GM18870 (cell line): Measurements from ENCODE around the gene SOCS1.

ENCODE experiments used
- ATAC-seq: cut with Tn5 transposase; IDR thresholded peaks from one replicate; pipeline ENCODE4 v1.9.1; 2021; ENCODE audit warnings: moderate library complexity; ENCODE audit not compliant: unreplicated experiment

The SOCS1 gene

DNA sequence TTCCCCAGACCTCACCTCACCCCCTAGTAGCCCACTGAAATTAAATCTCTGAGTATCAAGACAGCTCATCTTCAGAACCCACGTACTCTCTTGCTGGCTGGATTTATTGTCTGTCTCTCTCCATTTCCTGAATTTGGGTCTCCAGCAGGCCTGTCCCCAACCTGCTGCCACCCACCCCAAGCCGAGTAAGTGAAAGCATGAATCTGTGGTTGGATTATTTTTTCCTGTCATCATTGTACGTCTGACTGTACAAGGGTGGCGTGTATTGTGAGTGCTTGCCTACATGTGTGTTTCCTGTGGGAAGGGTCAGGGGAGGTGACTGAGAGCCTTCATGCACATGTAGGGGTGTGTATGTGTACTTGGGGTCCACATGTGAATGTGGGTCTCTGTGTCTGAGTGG, 7.7 kb upstream of the SOCS1 start:
- ATAC-seq, result no peak

GRCh38 chr16:11262915-11263314, 6.9 kb upstream of the SOCS1 start:
- ATAC-seq, result no peak

- no peak for ATAC-seq
Measured at GRCh38 chr16:11260596-11260966, 4.6 kb upstream of the SOCS1 start.

DNA sequence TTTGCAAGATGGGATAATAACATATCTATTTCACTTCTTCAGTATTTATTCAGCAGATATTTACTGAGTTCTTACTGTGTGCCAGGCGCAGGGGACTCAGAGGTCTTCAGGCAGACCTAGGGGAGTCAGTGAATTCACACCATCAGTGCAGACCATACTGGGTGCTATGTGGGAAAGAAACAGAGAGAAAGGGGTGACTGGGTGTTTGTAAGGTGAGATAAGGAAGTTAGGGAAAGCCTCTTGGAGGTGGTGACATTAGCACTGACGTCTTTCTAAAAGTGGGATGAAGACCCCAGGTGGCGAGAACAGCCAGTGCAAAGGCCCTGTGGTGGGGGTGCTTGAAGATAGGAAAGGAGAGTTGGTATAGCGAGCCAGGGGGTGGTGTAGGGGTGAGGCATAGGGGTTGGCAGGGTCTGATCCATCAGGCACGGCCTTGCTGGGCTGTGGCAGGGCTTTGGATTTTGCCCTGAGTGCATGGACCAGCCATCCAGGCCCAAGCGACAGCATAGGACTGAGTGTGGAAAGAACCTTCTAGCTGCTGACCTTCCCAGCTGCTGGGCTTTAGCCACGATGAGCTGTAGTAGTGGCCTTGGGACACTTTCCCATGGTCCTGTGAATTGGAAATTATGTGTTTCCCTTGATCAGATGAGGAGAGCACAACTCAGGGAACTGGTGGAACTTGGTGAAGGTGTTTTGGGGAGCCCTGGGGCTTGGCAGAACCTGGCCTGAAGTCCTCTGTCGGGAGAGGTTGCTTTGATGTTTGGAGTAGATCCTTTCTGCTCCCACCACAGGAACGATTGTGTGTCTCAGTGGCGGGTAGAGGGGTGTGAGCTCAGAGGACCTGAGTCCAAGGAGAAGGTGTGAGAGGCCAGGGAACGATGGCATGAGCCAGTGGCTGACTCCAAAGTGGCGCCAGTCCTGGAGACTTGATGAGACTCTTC, 3.9 kb upstream of the SOCS1 start:
- ATAC-seq, result no peak

- no peak for ATAC-seq
Measured at GRCh38 chr16:11258553-11259492, 2.8 kb upstream of the SOCS1 start.

GRCh38 chr16:11257131-11257938, 1.3 kb upstream of the SOCS1 start:
- no peak for ATAC-seq

DNA sequence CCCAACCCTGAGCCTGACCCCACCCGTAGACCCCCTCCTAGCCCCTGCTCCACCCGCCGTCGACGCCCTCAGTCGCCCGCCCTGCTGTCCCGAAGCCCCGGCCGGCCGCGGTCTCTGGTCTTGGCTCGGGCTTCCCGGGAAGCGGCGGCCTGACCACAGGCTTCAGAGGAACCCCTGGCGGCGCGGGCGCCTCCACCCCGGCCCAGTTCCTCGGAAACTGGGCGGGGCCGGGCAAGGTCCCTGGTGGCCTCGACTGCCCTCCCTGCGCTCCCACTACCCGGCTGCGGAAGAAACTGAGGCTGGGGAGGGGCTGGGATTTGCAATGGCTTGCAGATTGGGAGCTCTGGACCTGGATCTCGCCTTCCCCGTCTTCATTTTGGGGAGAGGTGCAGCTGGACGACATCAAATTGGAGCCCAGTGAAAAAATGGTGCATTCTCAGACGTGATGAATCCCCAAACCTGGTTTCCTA, 692 bp upstream of the SOCS1 start:
- no peak for ATAC-seq

DNA sequence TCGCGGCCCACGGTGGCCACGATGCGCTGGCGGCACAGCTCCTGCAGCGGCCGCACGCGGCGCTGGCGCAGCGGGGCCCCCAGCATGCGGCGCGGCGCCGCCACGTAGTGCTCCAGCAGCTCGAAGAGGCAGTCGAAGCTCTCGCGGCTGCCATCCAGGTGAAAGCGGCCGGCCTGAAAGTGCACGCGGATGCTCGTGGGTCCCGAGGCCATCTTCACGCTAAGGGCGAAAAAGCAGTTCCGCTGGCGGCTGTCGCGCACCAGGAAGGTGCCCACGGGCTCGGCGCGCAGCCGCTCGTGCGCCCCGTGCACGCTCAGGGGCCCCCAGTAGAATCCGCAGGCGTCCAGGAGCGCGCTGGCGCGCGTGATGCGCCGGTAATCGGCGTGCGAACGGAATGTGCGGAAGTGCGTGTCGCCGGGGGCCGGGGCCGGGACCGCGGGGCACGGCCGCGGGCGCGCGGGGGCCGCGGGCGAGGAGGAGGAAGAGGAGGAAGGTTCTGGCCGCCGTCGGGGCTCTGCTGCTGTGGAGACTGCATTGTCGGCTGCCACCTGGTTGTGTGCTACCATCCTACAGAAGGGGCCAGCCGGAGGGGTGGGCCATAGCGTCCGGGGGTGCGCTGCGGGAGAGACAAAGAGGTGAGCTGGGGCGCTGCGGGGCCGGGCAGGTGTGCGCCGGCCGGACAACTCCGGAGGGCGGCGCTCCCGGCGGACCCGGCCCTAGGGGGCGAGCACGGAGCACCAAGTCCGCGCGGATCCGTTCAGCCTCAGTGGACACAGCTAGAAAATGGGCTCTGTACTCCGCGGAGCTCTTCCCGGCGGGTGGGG, 879 bp downstream of the SOCS1 start:
- ATAC-seq, result peak; percentile 19

GRCh38 chr16:11253995-11254912, 1.8 kb downstream of the SOCS1 start:
- no peak for ATAC-seq

DNA sequence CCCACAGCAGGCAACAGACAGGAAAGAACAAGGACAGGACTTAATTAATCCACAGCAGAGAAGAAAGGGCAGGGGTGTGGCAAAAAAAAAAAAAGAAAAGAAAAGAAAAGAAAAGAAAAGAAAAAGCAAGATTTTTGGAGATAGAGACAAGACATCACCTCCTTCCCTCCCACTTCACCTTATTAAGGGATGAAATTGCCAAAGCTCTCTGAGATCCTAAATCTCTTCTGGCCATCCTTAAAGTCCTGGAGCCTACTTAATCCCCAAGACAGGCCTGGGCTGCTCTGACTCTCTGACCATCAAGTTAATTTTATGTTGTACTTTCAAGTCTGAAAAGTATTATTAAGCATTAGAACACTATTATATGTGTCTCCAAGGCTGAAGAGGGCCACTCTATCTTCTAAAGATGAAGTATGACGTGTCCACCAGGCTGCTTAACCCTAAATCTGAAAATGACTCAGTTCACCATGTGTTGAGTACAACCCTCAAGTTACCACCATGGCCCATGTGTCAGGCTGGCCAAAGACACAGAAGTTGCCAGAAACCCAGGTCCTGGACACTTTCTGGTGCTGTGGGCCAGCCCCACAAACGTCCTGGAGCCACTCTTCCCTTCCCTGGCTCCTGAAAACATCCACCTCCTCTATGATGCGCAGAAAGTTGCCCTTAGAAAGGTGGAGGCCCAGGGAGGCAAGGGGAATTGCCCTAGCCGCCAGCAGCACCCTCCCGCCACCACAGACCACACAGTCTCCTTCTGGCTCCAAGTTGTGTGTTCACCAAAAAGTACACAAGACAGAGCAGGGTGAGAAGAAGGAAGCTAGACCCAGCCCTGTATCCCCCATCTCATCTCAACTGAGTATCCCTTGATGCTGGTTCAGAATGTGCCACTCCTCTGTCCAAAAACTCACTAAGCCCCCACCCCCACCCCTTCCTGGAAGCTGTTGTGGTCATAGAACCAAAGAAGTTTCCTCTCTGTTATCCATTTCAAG, 2.7 kb downstream of the SOCS1 start:
- no peak for ATAC-seq

DNA sequence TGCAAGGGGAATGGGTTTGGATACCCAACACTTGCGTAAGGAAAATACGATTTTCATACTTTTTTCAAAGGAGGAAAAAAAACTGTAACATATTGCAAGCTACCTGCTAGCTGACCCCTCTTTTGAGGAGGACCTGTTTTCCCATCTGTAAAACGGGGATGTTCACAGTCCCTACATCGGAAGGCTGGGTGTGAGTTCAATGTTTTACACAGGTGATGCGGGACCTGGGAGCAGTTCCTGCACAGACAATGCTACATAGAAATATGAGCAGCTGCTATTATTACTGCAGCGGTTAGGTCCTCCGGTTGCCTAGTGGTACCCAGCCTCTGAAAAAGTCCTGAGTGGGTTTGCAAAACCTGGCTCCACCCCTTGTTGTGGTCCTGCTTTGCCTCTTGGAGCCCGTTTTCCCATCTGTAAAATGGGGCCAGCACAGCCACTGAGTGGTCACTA, 3.5 kb downstream of the SOCS1 start:
- ATAC-seq, result no peak

GRCh38 chr16:11251525-11252481, 4.2 kb downstream of the SOCS1 start:
- ATAC-seq, result no peak

DNA sequence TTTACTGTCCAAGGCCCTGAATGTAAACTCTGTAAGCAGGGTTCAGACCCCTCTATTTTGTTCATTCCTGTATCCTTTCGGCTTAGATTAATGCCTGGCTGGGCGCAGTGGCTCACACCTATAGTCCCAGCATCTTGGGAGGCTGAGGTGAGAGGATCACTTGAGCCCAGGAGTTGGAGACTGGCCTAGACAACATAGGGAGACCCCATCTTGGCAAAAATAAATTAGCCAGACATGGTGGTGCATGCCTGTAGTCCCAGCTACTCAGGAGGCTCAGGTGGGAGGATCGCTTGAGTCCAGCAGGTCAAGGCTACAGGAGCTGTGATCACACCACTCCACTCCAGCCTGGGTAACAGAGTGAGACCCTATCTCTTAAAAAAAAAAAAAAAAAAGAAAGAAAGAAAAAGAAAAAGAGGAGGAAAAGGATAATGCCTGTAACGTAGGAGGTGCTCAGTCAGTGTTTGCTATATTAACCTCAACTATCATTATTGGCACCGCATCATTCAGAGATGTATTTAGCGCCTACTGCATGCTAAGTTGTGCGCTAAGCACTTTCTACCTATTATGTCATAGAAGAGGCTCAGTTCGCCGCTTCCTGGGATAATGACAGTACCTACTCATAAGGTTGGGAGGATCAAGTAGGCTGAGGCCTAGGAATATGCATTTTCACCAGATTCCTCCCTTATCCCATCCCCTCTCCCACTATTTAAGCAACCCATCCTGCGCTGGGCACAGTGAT, 5.0 kb downstream of the SOCS1 start:
- ATAC-seq, result no peak

- ATAC-seq, result no peak
Measured at GRCh38 chr16:11250091-11250785, 5.8 kb downstream of the SOCS1 start.
